Cardiac septum (tissue), 1 donor: Measurements from ENCODE around the gene ZNF888. TPM values are rescaled to one million over a fixed set of nuclear protein-coding genes. Genes with fewer than 3 reads are reported as not detected.
"Not testable (repeated sequence)": the region's sequence is repeated elsewhere in the genome, so short reads cannot be mapped to it uniquely, and the experiment has no call there.

ENCODE experiments used
- DNase-seq: peaks from one replicate; pipeline ENCODE4 v3.0.0-alpha.2; 2020; ENCODE audit warnings: low spot score
- intact Hi-C: fragments of 100-400 bp; cut with DNase I; formaldehyde crosslinking; loops from one replicate; pipeline ENCODE4 v1.14.0; 2022
- long read RNA-seq: library from polyadenylated mRNA; unstranded; transcript quantifications from one replicate; pipeline ENCODE4 v2.0.0, GENCODE V29; 2021
- total RNA-seq: library from RNA; stranded (reverse); fragmentation: NEBNext Ultra II Directional; extraction: Animal tissue kit (Norgen Biotek cat#: 25700); gene quantifications from one replicate; pipeline ENCODE4 v1.2.1, GENCODE V29; 2021
- donor health status: DM: no; HTN: no; CAD: no.

The ZNF888 gene
- total RNA-seq, result 1.3 TPM
- long read RNA-seq, result 0 reads

DNA sequence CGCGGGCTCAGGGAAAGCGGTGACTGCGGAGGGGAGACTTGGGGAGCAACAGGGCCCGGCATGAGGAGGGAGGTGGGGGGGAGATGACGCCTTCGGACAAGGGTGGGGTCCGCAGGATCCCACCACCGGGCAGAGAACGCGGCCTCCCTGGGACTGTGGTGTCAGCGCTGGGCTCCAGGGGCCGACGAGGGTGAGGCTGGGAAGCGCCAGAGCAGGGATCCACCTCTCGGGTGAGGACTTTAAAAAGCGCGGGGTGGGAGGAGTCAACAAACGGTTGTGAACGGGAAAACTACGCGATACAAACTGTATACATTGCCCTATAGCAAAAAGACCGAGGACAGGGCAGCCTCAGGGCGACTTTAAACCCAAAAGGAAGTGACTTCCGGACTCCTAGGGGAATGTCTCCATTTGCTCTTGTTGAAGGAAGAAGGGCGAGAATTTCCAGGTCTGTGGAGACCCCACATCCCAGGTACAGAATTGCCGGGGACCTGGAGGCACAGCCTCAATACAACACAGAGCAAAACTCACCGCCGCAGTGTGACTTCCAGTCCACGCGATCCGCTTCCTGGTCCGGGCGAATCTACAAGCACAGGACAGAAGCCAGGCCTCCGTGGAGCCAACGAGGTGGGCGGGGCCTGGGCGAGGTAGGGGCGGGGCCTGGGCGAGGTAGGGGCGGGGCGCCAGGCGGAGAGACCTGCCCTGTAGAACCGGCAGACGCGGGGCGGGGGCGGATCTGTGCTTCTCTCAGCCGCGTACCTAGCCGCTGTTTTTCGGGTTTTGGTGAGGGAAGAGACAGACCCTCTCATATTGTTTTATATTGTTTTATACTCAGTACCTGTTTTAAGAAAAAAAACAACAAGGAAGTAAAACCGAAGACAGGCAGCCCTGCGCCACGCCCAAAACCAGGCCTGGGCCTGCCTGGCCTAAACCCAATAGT is at the start of gene ZNF888:
ZNF888 (minus strand) TSS at position 588 of the 937 bp plus-strand sequence. CDS start 5,555 bp downstream, outside the sequence.
- DNase-seq, result peak; percentile 96
- intact Hi-C loops, result loop anchor here (2.0 kb wide), 1 partner anchor 20 kb away; no protein-coding TSS in a partner anchor

DNA sequence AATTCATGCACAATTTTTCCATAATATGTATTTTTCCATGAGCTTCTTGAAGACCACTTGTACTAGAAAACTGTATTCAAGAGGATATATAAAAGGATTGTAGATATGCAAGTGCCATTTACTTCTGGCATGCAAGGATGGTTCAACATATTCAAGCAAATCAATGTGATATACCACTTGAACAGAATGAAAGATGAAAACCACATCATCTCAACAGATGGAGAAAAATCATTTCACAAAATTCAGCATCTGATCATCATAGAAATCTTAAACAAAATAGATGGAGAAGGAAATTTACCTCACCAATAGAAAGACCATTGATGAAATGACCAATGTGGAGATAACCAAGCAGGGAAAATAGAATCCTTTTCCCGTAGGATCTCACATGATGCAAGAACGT is 44.5 kb upstream of the ZNF888 start:
- intact Hi-C loops, result no loop called here
- no peak for DNase-seq

DNA sequence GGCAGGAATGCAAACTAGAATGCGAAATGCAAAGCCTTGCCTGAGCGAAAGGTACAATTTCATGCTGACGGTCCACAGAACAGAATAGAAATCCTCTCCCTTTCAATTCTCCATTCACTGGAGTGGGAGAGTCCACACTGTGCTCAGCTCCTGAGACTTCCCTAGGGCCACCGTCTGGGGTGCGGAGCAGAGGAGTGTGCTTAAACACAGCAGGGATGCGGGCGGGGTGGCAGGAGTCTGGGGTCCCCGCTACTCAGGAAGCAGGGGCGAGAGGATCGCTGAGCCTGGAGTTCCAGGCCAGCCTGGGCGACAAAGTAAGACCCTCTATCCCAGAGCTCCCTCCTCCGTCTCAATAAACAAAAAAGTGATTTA is 40.0 kb upstream of the ZNF888 start:
- intact Hi-C loops, result loop anchor here (2.0 kb wide), 1 partner anchor 66 kb away; the partner anchor contains the start of gene ZNF320
- no peak for DNase-seq

DNA sequence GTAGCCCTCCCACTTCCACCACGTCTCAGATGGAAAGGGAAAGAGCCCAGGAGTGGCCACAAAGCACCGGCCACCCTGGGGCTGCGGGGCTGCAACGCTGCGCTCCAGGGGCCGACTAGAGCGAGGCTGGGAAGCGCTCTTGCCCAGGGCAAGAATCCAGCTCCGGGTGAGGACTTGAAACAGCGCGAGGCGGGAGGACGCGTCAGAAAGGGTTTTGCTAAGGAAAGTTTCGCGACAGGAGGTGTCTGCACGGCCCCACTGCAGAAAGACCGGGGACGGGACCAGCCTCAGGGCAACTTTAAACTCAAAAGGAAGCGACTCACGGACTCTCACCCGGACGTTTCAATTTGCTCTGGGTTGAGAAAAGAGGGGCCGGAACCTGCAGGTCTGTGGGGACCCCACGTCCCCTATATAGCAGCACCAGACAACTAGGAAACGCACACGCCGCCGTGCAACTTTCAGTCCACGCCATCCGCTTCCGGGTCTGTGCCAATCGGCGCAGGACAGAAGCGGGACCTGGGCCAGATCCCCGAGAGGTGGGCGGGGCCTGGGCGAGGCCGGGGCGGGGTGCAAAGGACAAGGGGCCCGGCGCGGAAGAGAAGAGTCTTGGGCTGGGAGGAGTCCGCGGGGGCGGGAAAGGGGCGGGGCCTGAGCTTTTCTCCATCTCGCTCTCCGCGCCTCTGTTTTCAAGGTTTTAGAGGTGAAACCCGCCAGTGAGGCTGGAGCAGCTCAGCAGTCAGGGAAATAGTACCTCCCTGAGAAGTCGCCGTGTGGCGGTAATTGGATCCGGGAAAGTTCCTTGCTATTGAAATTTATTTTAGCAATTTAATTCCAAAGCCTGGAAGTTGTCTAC is 39.4 kb upstream of the ZNF888 start, which contains the start of gene ZNF816:
ZNF816 (minus strand) TSS at position 488 of the 853 bp plus-strand sequence. CDS start 6,792 bp downstream, outside the sequence.
- intact Hi-C loops, result loop anchor here (2.0 kb wide), 1 partner anchor 66 kb away; the partner anchor contains the start of gene ZNF320
- DNase-seq, result peak; percentile 98

DNA sequence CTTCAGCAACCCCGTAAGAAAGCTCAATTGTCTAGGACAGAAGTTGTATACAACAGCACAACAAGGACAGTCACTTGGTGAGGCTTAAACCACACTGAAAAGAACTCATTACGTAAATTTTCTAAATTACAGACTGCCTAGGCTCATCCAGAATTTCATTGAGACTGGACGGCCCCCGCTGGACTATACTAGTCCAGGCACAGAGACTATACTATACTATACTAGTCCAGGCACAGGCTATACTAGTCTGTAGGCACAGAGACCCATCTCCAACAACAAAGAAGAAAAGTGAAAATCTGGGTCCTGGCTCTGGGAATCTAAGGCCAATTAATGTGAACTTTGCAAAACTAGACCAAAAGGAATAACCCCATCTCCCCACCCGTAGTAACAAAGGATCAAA is 38.8 kb upstream of the ZNF888 start:
- no peak for DNase-seq
- intact Hi-C loops, result loop anchor here (2.0 kb wide), 1 partner anchor 65 kb away; the partner anchor contains the start of gene ZNF320

DNA sequence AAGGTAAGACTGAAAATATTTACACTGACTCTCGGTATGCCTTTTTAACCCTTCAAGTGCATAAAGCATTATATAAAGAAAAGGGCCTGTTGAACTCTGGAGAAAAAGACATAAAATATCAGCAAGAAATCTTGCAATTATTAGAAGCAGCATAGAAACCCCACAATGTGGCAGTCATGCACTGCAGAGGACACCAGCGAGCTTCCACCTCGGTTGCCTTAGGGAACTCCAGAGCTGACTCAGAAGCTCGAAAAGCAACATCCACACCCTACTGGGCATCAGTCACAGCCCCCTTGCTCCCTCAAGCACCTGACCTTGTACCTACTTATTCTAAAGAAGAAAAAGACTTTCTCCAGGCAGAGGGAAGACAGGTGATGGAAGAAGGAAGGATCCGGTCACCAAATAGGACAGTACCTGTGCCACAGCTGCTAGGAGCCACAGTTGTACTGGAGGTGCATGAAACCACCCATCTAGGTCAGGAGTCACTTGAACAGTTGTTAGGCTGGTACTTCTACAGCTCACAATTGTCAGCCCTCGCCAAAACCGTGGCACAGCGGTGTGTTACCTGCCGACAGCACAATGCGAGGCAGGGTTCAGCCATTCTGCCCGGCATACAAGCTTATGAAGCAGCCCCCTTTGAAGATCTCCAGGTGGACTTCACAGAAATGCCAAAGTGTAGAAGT is 36.5 kb upstream of the ZNF888 start:
- DNase-seq, result no peak
- intact Hi-C loops, result no loop called here

DNA sequence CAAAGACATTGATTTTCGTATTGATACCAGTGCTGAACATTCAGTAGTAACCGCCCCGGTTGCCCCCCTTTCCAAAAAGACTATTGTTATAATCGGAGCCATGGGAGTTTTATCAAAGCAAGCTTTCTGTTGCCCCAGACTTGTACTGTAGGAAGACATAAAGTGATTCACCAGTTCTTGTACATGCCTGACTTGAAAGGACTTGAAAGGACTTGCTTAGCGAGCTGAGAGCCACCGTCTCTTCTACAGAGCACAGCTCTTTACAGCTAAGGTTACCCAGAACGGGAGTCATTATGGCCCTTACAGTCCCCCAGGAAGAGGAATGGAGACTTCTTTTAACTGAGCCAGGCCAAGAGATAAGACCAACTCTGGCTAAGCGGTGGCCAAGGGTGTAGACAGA is 34.4 kb upstream of the ZNF888 start:
- no peak for DNase-seq
- intact Hi-C loops, result no loop called here

DNA sequence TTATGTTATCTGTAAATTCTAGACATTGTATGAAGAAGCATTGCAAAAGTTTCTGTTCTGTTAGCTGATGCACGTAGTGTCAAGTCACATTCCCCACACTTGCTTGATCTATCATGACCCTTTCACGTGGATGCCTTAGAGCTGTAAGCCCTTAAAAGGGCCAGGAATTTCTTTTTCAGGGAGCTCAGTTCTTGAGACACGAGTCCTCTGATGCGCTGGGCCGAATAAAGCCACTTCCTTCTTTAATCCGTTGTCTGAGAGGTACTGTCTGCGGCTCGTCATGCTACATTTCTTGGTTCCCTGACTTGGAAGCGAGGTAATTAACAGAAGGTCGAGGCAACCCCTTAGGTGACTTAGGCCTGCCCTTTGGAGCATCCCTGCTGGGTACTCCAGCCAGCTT is 33.7 kb upstream of the ZNF888 start:
- no peak for DNase-seq
- intact Hi-C loops, result no loop called here

DNA sequence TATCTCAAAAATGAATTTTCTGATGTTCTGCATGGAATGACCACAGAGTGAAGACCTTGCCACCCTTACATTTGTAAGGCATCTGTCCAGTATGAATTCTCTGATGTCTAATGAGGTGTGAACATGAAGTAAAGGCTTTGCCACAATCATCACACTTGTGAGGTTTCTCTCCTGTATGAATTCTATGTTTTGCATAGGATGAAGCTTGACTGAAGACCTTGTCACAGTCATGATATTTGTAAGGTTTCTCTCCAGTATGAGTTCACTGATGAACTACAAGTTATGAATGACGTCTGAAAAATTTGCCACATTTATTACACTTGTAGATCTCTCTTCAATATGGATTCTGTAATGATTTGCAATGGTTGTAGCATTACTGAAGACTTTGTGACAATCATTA is 26.2 kb upstream of the ZNF888 start:
- intact Hi-C loops, result no loop called here
- no peak for DNase-seq

DNA sequence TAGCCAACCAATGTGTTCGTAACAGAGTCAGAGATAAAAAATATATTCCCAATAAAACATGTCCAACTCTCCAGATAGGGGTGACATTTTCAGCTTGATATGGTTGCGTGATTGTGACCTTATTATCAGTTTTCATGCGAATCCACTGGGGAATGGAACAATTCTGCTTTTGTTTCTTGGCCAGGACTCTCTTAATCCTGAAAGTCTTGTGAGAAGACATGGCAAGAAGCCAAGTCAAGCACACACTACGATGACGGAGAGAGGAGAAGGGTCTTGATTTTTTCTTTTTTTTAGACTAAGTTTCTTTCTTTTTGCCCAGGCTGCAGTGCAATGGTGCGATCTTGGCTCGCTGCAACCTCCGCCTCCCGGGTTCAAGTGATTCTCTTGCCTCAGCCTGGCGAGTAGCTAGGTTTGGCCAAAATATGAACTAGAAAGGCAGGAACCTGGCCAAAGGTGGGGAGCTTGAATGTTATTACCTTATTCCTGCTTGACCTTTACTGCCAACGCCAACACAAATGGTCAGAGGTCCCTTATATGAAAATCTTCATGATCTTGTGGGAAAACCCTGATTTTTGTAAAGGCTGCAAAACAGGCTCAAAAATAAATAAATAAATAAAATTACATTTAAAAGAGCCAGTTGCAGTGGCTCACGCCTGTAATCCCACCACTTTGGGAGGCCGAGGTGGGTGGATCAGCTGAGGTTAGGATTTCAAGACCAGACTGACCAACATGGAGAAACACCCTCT is 25.0 kb upstream of the ZNF888 start:
- DNase-seq, result no peak

DNA sequence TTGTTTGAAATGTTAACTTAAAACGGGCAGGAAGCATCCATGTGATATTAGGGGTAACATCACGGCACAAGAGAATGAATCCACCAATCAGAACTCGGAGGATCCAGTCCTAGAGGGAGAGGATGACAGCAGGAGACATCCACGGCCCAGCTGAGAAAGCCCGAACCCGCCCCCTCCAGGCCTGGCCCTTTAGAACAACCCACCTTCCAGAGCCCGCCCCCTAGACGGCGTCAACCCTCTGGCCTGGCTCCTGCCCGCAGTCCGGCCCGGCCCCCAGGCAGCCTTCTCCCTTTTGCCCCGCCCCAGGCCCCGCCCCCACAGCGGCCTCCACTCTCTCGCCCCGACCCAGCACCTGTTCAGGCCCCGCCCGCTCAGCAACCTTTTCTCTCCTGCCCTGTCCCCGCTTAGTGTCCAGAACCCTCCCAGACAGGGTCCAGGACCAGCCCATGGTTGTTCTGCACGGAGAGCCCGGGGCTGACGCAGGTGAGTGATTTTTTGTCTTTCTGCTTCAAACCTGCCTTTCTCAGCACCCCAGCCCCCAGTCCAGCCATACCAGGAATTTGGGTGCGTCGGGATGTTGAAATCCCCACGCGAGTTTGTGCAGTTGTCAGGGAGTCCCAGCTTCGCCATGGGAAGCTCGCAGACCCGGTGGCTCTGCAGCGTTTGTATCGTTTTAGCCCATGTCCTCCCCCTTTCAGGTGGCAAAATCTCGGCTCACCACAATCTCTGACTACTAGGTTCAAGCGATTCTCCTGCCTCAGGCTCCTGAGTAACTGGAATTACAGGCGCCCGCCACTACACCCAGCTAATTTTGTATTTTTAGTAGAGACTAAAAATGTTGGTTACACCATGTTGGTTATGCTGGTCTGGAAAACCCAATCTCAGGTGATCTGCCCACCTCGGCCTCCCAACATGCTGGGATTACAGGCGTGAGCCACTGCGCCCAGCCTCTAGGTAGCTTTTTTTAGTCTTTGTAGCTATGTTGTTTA is 23.4 kb upstream of the ZNF888 start:
- DNase-seq, result no peak
- intact Hi-C loops, result no loop called here

More for the DNA sequence above, 25.0 kb upstream of the ZNF888 start:
- intact Hi-C loops, result no loop called here

DNA sequence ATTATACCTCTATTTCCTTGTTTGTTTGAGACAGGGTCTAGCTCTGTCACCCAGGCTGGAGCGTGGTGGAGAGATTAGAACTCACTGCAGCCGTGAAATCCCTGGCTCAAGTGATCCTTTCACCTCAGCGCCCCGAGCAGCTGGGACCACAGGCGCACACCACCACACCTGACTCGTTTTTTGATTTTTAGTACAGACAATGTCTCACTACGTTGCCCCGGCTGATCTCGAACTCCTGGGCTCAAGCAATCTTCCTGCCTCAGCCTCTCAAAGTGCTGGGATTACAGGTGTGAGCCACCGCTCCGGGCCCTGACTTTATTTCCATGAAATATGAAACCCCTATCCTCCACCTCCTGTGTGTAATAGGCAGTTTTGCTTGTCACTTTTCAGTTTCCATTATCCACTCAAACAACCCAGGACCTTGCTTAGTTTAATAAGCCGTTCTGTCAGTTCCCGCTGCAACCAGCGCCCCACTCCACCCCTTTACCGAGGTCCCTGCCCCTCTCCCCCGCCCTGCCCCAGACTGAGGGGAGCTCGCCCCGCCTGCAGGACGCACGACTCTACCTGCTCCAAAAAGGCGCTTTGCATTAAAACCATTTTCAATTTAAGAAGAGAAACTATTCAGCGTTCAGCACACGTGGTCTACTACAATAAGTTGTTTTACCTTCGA is 22.6 kb upstream of the ZNF888 start:
- intact Hi-C loops, result no loop called here
- DNase-seq, result no peak

DNA sequence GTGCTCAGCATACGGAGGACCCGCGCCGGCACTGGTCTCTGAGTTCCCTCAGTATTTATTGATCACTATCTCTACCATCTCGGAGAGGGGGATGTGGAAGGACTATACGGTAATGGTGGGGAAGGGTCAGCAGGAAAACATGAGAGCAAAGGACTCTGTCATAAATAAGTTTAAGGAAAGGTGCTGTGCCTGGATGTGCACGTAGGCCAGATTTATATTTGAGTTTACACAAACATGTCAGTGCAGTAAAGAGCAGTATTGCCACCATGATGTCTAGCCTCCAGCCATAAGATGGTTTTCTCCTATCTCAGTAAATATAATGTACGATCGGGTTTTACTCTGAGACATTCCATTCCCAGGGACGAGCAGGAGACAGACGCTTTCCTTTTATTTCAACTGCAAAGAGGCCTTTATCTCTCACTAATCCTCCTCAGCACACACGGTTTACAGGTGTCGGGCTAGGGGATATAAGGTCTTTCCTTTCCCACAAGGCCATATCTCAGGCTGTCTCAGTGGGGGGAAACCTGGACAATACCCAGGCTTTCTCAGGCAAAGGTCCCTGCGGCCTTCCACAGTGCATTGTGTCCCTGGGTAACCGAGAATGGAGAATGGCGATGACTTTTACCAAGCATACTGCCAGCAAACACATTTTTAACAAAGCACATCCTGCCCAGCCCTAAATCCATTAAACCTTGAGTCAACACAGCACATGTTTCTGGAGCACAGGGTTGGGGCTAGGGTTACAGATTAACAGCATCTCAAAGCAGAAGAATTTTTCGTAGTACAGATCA is 21.7 kb upstream of the ZNF888 start:
- intact Hi-C loops, DNase-seq: not testable (repeated sequence)

DNA sequence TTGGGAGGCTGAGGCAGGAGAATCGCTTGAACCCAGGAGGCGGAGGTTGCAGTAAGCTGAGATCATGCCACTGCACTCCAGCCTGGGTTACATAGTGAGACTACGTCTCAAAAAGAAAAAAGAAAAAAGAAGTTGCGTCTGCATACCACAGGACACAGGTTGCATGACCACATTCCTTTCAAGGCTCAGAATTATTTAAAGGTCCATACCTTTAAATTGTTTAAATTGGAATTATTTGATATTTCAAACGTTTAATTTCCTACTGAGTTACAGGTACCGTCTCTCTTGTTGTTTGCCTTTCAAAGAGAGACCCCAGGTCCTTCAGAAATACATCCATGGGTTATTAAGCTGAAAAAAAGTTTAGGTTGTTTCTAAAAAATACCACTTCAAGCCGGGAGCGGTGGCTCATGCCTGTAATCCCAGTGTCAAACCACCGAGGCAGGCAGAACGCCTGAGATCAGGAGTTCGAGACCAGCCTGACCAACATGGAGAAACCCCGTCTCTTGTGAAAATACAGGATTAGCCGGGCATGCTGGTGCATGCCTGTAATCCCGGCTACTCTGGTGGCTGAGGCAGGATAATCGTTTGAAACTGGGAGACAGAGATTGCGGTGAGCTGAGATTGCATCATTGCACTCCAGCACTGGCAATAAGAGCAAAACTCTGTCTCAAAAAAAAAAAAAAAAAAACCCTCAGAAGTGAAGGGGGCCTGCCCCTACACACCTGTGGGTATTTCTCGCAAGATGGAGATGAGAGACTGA is 20.8 kb upstream of the ZNF888 start:
- DNase-seq, result no peak
- intact Hi-C loops, result loop anchor here (2.0 kb wide), 1 partner anchor 21 kb away; the partner anchor contains the start of gene ZNF888

DNA sequence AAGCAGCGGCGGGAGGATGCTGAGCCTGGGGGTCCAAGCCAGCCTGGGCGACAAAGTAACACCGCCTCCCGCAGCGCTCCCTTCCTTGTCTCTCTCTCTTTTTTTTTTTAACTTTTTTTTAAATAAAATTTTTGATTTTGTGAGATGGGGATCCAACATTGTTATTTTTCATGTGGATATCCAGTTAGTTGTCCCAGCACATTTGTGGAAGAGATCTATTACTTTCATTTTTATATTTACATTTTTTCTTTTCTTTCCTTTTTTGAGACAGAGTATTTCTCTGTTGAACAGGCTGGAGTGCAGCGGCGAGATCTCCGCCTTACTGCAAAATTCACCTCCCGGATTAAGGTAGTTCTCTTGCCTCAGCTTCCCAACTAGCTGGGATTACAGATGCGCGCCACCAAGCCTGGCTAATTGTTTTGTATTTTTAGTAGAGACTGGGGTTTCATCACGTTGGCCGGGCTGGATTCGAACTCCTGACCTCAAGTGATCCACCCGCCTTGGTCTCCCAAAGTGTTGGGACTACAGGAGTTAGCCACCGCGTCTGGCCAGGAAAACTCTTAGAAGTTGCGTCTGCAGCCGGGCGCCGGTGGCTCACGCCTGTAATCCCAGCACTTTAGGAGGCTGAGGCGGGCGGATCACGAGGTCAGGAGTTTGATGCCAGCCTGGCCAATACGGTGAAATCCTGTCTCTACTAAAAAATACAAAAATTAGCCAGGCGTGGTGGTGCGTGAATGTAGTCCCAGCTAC is 20.1 kb upstream of the ZNF888 start:
- intact Hi-C loops, result loop anchor here (2.0 kb wide), 1 partner anchor 21 kb away; the partner anchor contains the start of gene ZNF888
- no peak for DNase-seq
